Testis (tissue), 3 donors: ENCODE data around the gene SYT13. TPM values are rescaled to one million over a fixed set of nuclear protein-coding genes. Genes with fewer than 3 reads are reported as not detected.

Source experiments
- DNase-seq: peaks from one replicate; pipeline ENCODE4 v3.0.0-alpha.2; 2019
- H3K27ac ChIP-seq, 2 donors: fragments of 200-600 bp; sonication (generic); one replicate each; pipeline ENCODE4 v1.5.1; 2019
- H3K27me3 ChIP-seq: fragments of 200-600 bp; sonication (generic); one replicate; pipeline ENCODE4 v1.5.1; 2019
- H3K36me3 ChIP-seq: fragments of 200-600 bp; sonication (generic); one replicate; pipeline ENCODE4 v1.5.1; 2017; ENCODE audit warnings: low read depth; ENCODE audit errors: missing control alignments
- H3K4me1 ChIP-seq: fragments of 200-600 bp; sonication (generic); one replicate; pipeline ENCODE4 v1.5.1; 2019
- H3K4me3 ChIP-seq, 2 donors: fragments of 200-600 bp; sonication (generic); one replicate each; pipeline ENCODE4 v1.5.1; 2017 to 2019
- H3K9me3 ChIP-seq: fragments of 200-600 bp; sonication (generic); one replicate; pipeline ENCODE4 v1.5.1; 2017
- POLR2A ChIP-seq: fragments of 450-650 bp; IDR thresholded peaks from one replicate; pipeline ENCODE4 v1.6.1; 2017; ENCODE audit warnings: antibody characterized with exemption, mild to moderate bottlenecking, moderate library complexity
- WGBS, 2 donors: methylation state at CpG; one replicate each; pipeline ENCODE4 v1.1.5; 2018; 5-methylcytosine and 5-hydroxymethylcytosine counted together
- intact Hi-C: fragments of 100-400 bp; cut with DNase I; formaldehyde crosslinking; loops from one replicate; pipeline ENCODE4 v1.15.1; 2023; ENCODE audit warnings: low total_unique reads
- polyA plus RNA-seq: library from polyadenylated mRNA; stranded (reverse); fragments of 350-450 nt; fragmentation: Illumina TruSeq; extraction: RNeasy Lipid Tissue Mini Kit (QIAGEN cat#74804); gene quantifications from one replicate; pipeline ENCODE4 v1.2.3, GENCODE V29; 2014; ENCODE audit warnings: low read depth, low replicate concordance; ENCODE audit not compliant: insufficient read depth
- total RNA-seq, 2 donors: library from RNA; depleted of rRNA; stranded (reverse); fragments of >200 nt; gene quantifications; one replicate each; pipeline ENCODE4 v1.2.3, GENCODE V29; 2016
- TF ChIP-seq, protein P1 (sequence below), 3 experiments: fragments of 450-650 bp in 2 of 3; fragments of 200-600 bp in 1 of 3; sonication (generic) in 1 of 3; IDR thresholded peaks; one replicate each; pipeline ENCODE4 v1.5.1; 2016 to 2019; ENCODE audit warnings: antibody characterized with exemption in 3 of 3, mild to moderate bottlenecking in 2 of 3, moderate library complexity in 1 of 3

Gene SYT13
- total and polyA plus RNA-seq, 3 donors from 2014 or later: 0.68 to 3.3 (median 1.4) TPM

- no peak for DNase-seq
- H3K4me3 ChIP-seq: no peak overlapping the region
- WGBS, 2 donors: 77 to 99% methylated on average over 3 of the region's 3 CpGs
- no peak for TF ChIP-seq POLR2A
- TF ChIP-seq, protein P1, sequence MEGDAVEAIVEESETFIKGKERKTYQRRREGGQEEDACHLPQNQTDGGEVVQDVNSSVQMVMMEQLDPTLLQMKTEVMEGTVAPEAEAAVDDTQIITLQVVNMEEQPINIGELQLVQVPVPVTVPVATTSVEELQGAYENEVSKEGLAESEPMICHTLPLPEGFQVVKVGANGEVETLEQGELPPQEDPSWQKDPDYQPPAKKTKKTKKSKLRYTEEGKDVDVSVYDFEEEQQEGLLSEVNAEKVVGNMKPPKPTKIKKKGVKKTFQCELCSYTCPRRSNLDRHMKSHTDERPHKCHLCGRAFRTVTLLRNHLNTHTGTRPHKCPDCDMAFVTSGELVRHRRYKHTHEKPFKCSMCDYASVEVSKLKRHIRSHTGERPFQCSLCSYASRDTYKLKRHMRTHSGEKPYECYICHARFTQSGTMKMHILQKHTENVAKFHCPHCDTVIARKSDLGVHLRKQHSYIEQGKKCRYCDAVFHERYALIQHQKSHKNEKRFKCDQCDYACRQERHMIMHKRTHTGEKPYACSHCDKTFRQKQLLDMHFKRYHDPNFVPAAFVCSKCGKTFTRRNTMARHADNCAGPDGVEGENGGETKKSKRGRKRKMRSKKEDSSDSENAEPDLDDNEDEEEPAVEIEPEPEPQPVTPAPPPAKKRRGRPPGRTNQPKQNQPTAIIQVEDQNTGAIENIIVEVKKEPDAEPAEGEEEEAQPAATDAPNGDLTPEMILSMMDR (IDR thresholded peaks at IDR 0.05): no peak
- intact Hi-C loops: loop anchor here (10.0 kb wide), 1 partner anchor 54 kb away; no protein-coding TSS in a partner anchor
- H3K9me3 ChIP-seq: no peaks in the 10 kb centered on the region
- H3K4me1 ChIP-seq: no peaks in the 10 kb centered on the region
- H3K27ac ChIP-seq: no peak overlapping the region
- no peaks in the 10 kb centered on the region for H3K27me3 ChIP-seq
- no peaks in the 10 kb centered on the region for H3K36me3 ChIP-seq
Measured at GRCh38 chr11:45238724-45239123, 47.4 kb downstream of the SYT13 start.

- intact Hi-C loops: loop anchor here (10.0 kb wide), 1 partner anchor 53 kb away; no protein-coding TSS in a partner anchor
- Histone ChIP-seq H3K27ac (no peak overlapping the region), H3K27me3 (no peaks in the 10 kb centered on the region), H3K9me3 (no peaks in the 10 kb centered on the region), H3K4me1 (no peaks in the 10 kb centered on the region), H3K36me3 (no peaks in the 10 kb centered on the region), H3K4me3 (no peak overlapping the region)
- TF ChIP-seq, protein P1 (IDR thresholded peaks at IDR 0.05): no peak
- no peak for TF ChIP-seq POLR2A
- DNase-seq: no peak
- 32 to 69% methylated on average over 3 to 4 of the region's 4 CpGs for WGBS, 2 donors
Measured at GRCh38 chr11:45237711-45238315, 48.3 kb downstream of the SYT13 start.

DNA sequence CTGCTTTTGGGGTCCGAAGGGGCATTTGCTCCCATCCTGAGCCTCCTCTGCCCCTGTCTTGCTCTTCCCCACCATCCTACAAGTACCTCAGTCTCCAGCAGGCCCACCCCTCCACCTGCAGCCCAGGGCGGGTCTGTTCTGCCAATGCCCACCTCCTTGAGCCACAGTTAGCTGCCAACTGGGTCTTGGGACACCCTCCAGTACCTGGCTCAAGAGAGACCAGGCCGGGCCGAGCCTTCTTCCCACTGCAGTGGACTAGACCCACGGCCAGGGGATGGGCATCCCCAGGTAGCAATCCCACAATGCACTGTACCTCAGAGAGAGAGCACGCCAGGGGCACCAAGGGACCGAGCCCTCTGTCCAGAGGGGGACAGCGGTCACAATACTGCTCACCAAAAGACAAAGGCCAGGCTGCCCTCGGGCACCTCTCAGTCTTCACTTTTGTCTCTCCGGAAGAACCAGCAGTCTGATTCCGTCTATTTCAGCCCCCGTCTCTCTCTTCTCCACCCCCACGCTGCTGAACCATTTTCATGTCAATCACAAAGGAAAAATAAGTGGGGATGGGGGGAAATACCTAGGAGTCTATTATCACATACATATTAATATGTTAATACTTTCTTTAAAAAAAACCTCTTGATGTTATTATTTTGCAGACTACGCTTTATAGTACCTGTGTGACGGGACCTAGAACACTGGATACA is 51.7 kb downstream of the SYT13 start:
- Histone ChIP-seq H3K4me3 (no peak overlapping the region), H3K36me3 (no peaks in the 10 kb centered on the region), H3K4me1 (no peaks in the 10 kb centered on the region), H3K9me3 (no peaks in the 10 kb centered on the region), H3K27ac (no peak overlapping the region), H3K27me3 (no peaks in the 10 kb centered on the region)
- intact Hi-C loops: loop anchor here (10.0 kb wide), 1 partner anchor 50 kb away; no protein-coding TSS in a partner anchor
- DNase-seq: no peak
- TF ChIP-seq POLR2A: no peak
- TF ChIP-seq, protein P1 (IDR thresholded peaks at IDR 0.05): no peak
- WGBS, 2 donors: 95 to 97% methylated on average over 9 to 15 of the region's 15 CpGs

DNA sequence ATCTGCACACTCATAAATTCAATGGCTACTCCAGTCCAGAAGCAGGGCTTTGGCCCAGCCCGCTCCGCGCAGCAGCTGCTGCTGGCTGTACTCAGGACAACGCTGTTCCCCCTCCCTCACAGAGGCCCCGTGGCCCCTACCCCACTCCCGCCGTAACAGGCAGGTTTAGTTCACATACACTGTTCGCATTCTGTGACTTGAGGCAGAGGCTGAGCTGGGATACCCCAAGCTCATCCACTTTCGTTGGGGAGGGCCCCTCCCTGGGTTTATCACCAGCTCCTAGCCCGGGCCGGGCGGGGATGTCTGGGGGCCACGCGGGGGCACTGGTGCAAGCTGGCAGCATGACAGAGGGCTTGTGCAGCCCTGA is 52.4 kb downstream of the SYT13 start:
- intact Hi-C loops: loop anchor here (10.0 kb wide), 1 partner anchor 49 kb away; no protein-coding TSS in a partner anchor
- Histone ChIP-seq H3K27ac (no peak overlapping the region), H3K36me3 (no peaks in the 10 kb centered on the region), H3K9me3 (no peaks in the 10 kb centered on the region), H3K4me1 (no peaks in the 10 kb centered on the region), H3K4me3 (no peak overlapping the region), H3K27me3 (no peaks in the 10 kb centered on the region)
- no peak for TF ChIP-seq POLR2A
- TF ChIP-seq, protein P1 (IDR thresholded peaks at IDR 0.05): no peak
- no peak for DNase-seq
- WGBS, 2 donors: 69 to 72% methylated on average over 5 to 14 of the region's 14 CpGs
